GM12878 (cell line): Measurements from ENCODE around the gene CAV2. TPM values are rescaled to one million over a fixed set of nuclear protein-coding genes. Genes with fewer than 3 reads are reported as not detected.

Experiments
- ATAC-seq: fragments of 200-7000 bp; cut with Tn5 transposase; 3 replicates; pipeline ENCODE4 v1.9.1; 2020; ENCODE audit warnings: mild to moderate bottlenecking, moderate library complexity
- BruUV-seq: library from RNA; stranded (reverse); fragments of 400-500 nt; replicated peaks from 2 replicates; lab custom pipeline; 2021; lab: Mats Ljungman, UMichigan
- CTCF ChIA-PET: fragments of 300-600 bp; sonication (Branson Sonifier 250); formaldehyde crosslinking; extraction: SDS; loops from one replicate; lab custom pipeline; 2021; ENCODE audit warnings: inconsistent platforms; lab: Yijun Ruan, JAX
- POLR2A ChIA-PET: fragments of 350-600 bp; formaldehyde crosslinking; extraction: SDS; loops from one replicate; lab custom pipeline; 2021; ENCODE audit warnings: inconsistent platforms; lab: Charles Lee
- RAD21 ChIA-PET: fragments of 300-600 bp; sonication (Branson Sonifier 250); formaldehyde crosslinking; loops from one replicate; lab custom pipeline; 2023; ENCODE audit warnings: antibody characterized with exemption; ENCODE audit not compliant: unreplicated experiment; lab: Charles Lee
- SMC1A ChIA-PET: fragments of 300-600 bp; sonication (Branson Sonifier 250); formaldehyde crosslinking; loops from one replicate; lab custom pipeline; 2023; ENCODE audit not compliant: unreplicated experiment, uncharacterized antibody; lab: Charles Lee
- DNase-seq: peaks from one replicate; pipeline ENCODE4 v3.0.0-alpha.2; 2011; ENCODE audit warnings: low read depth, low spot score
- FAIRE-seq: peaks from 3 replicates; lab custom pipeline; 2011; peaks lifted over from hg19 to GRCh38; lab: Jason Lieb, UNC
- H2AFZ ChIP-seq: 2 replicates; pipeline ENCODE4 v1.6.0; 2011; ENCODE audit warnings: low read depth, low read length, control low read depth; ENCODE audit not compliant: control insufficient read depth
- H3K27ac ChIP-seq: 2 replicates; pipeline ENCODE4 v1.5.1; 2011; ENCODE audit warnings: control low read depth; ENCODE audit not compliant: control insufficient read depth, insufficient read depth
- H3K27me3 ChIP-seq, 2 experiments: replicated peaks in 1 of 2; 2 replicates each; pipeline versions ENCODE4 v1.6.0 to v1.6.1; 2011; ENCODE audit warnings: low read length in 1 of 2; ENCODE audit not compliant: control insufficient read depth in 2 of 2, insufficient read depth in 2 of 2
- H3K36me3 ChIP-seq, 2 experiments: 2 replicates each; pipeline ENCODE4 v1.5.1; 2011; ENCODE audit warnings: low read length in 1 of 2; ENCODE audit not compliant: control insufficient read depth in 2 of 2, insufficient read depth in 2 of 2
- H3K4me1 ChIP-seq: 2 replicates; pipeline ENCODE4 v1.6.1; 2011; ENCODE audit warnings: mild to moderate bottlenecking, low read length, moderate library complexity, mixed read lengths; ENCODE audit not compliant: control insufficient read depth, insufficient read depth
- H3K4me2 ChIP-seq: 2 replicates; pipeline ENCODE4 v1.6.0; 2011; ENCODE audit warnings: control low read depth; ENCODE audit not compliant: control insufficient read depth, insufficient read depth
- H3K4me3 ChIP-seq: fragments of 200-600 bp; sonication (generic); 2 replicates; pipeline ENCODE4 v1.5.1; 2016
- H3K79me2 ChIP-seq: 2 replicates; pipeline ENCODE4 v1.6.0; 2011; ENCODE audit warnings: low read length; ENCODE audit not compliant: control insufficient read depth, insufficient read depth
- H3K9ac ChIP-seq: 2 replicates; pipeline ENCODE4 v1.8.0; 2011; ENCODE audit warnings: low read length, control low read depth, mixed read lengths; ENCODE audit not compliant: control insufficient read depth, insufficient read depth
- H3K9me3 ChIP-seq: replicated peaks from 3 replicates; pipeline ENCODE4 v1.5.1; 2011; ENCODE audit warnings: mild to moderate bottlenecking, low read length; ENCODE audit not compliant: control insufficient read depth, insufficient read depth
- H4K20me1 ChIP-seq: 2 replicates; pipeline ENCODE4 v1.6.0; 2011; ENCODE audit not compliant: control insufficient read depth, insufficient read depth
- ASH2L ChIP-seq: fragments of 300-600, 200-600 bp; sonication (generic); IDR thresholded peaks from 2 replicates; pipeline ENCODE4 v1.6.1; 2017; ENCODE audit warnings: low read depth, mild to moderate bottlenecking, borderline replicate concordance
- CBX3 ChIP-seq: fragments of 200-600 bp; sonication (generic); IDR thresholded peaks from 2 replicates; pipeline ENCODE4 v1.6.1; 2016; ENCODE audit warnings: low read depth, borderline replicate concordance
- CHD2 ChIP-seq: IDR thresholded peaks from 2 replicates; pipeline ENCODE4 v1.6.1; 2011; ENCODE audit warnings: low read depth, low read length, improper control_type of control experiment, borderline replicate concordance
- ELK1 ChIP-seq: IDR thresholded peaks from 2 replicates; pipeline ENCODE4 v1.6.1; 2012; ENCODE audit warnings: low read depth, low read length, improper control_type of control experiment
- GABPA ChIP-seq: IDR thresholded peaks from 2 replicates; pipeline ENCODE4 v1.6.1; 2014; ENCODE audit warnings: antibody characterized with exemption, low read depth, mild to moderate bottlenecking, inconsistent platforms
- GATAD2B ChIP-seq: fragments of 450-650 bp; conservative IDR thresholded peaks from 2 replicates; pipeline ENCODE4 v1.6.1; 2017; ENCODE audit warnings: low read depth, mild to moderate bottlenecking, moderate library complexity
- JUNB ChIP-seq: IDR thresholded peaks from 2 replicates; pipeline ENCODE4 v1.6.1; 2016; ENCODE audit warnings: antibody characterized with exemption, mild to moderate bottlenecking
- KDM1A ChIP-seq: fragments of 200-600 bp; sonication (generic); IDR thresholded peaks from 2 replicates; pipeline ENCODE4 v1.6.1; 2016; ENCODE audit warnings: borderline replicate concordance
- MTA2 ChIP-seq: fragments of 450-650 bp; IDR thresholded peaks from 2 replicates; pipeline ENCODE4 v1.6.1; 2016; ENCODE audit warnings: low read depth, mild to moderate bottlenecking, moderate library complexity
- MXI1 ChIP-seq: fragments of 150-350 bp; IDR thresholded peaks from 2 replicates; pipeline ENCODE4 v1.6.1; 2011; ENCODE audit warnings: low read depth, mild to moderate bottlenecking, inconsistent platforms, low read length, improper control_type of control experiment
- NR2C1 ChIP-seq: fragments of 450-650 bp; IDR thresholded peaks from 2 replicates; pipeline ENCODE4 v1.6.1; 2017; ENCODE audit warnings: antibody characterized with exemption, mild to moderate bottlenecking, moderate library complexity
- PAX5 ChIP-seq: IDR thresholded peaks from 2 replicates; pipeline ENCODE4 v1.6.1; 2011; ENCODE audit warnings: low read depth, low read length, borderline replicate concordance
- RAD51 ChIP-seq: fragments of 450-650 bp; IDR thresholded peaks from 2 replicates; pipeline ENCODE4 v1.6.1; 2016; ENCODE audit warnings: moderate library complexity, mild to moderate bottlenecking, inconsistent platforms
- RELA ChIP-seq: fragments of 450-650 bp; IDR thresholded peaks from 2 replicates; pipeline ENCODE4 v1.8.0; 2014; ENCODE audit warnings: borderline replicate concordance; ENCODE audit not compliant: partially characterized antibody
- ZSCAN29 ChIP-seq: fragments of 450-650 bp; IDR thresholded peaks from 2 replicates; pipeline ENCODE4 v1.6.1; 2017; ENCODE audit warnings: mild to moderate bottlenecking, moderate library complexity
- ZZZ3 ChIP-seq: IDR thresholded peaks from 2 replicates; pipeline ENCODE4 v1.6.1; 2011; ENCODE audit warnings: low read depth; ENCODE audit not compliant: control insufficient read depth, insufficient read length
- WGBS: methylation state at CpG from one replicate; pipeline ENCODE4 v1.1.6; 2016; ENCODE audit warnings: low lambda C conversion rate; ENCODE audit not compliant: insufficient replicate concordance, insufficient coverage; ENCODE audit errors: missing lambda C conversion rate; 5-methylcytosine and 5-hydroxymethylcytosine counted together
- in situ Hi-C: fragments of 300-500 bp; cut with MboI; formaldehyde crosslinking; loops from 9 replicates; pipeline ENCODE4 v1.14.3; 2018; ENCODE audit warnings: mixed read lengths
- intact Hi-C: fragments of 100-400 bp; cut with micrococcal nuclease; formaldehyde crosslinking; loops from one replicate; pipeline ENCODE4 v1.14.2; 2022; ENCODE audit not compliant: unreplicated experiment
- polyA plus RNA-seq, 11 experiments: library from polyadenylated mRNA; depleted of rRNA in 4 of 11; unstranded in 6 of 11; stranded (reverse) in 5 of 11; fragments of >200 nt; fragmentation: Nextera tagmentation in 4 of 11; fragmentation: Illumina TruSeq in 1 of 11; extraction: Ambion mirVana in 4 of 11; extraction: Trizol in 1 of 11; gene quantifications; 1 replicate in 1 of 11; 2 replicates in 10 of 11; pipeline versions ENCODE4 v1.2.1 to v1.2.3, GENCODE V29; 2011 to 2016; ENCODE audit warnings: inconsistent platforms in 2 of 11, missing spikeins in 2 of 11, low read depth in 1 of 11
- total RNA-seq, 4 experiments: library from RNA; depleted of rRNA in 3 of 4; stranded (reverse); fragments of >200 nt in 3 of 4; fragmentation: Illumina TruSeq in 1 of 4; extraction: Trizol in 1 of 4; gene quantifications; 2 replicates each; pipeline versions ENCODE4 v1.2.1 to v1.2.3, GENCODE V29; 2013 to 2021
- TF ChIP-seq, protein P1 (sequence below), 3 experiments: IDR thresholded peaks in 2 of 3; conservative IDR thresholded peaks in 1 of 3; 2 replicates each; pipeline ENCODE4 v1.5.1; 2011; ENCODE audit warnings: low read depth in 3 of 3, low read length in 3 of 3, mild to moderate bottlenecking in 3 of 3, control low read depth in 2 of 3, moderate library complexity in 2 of 3, inconsistent platforms in 1 of 3, mixed read lengths in 1 of 3; ENCODE audit not compliant: control insufficient read depth in 2 of 3, insufficient read depth in 1 of 3; ENCODE audit errors: extremely low read depth in 1 of 3

CAV2 gene
- total and polyA plus RNA-seq, 10 of the 15 experiments (the other 5 are each of a cell fraction or from before 2014, with no cell fraction given), result 0.77 to 11.4 (median 2.5) TPM

- Histone ChIP-seq H3K9ac (no peak overlapping the region), H4K20me1 (no peaks in the 10 kb centered on the region), H3K79me2 (no peaks in the 10 kb centered on the region), H3K9me3 (peaks cover 1% of the 10 kb centered on the region; the same call in 2 of the 3 replicates), H3K36me3 (no peaks in the 10 kb centered on the region), H2AFZ (no peak overlapping the region), H3K27me3 (no peaks in the 10 kb centered on the region; a peak in 1 of 4 replicates), H3K4me2 (no peak overlapping the region), H3K4me3 (no peak overlapping the region), H3K4me1 (peaks cover 1% of the 10 kb centered on the region; the same call in 1 of the 2 replicates), H3K27ac (no peak overlapping the region)
- intact Hi-C loops, result no loop called here
- POLR2A ChIA-PET, result no interaction called here
- in situ Hi-C loops, result no loop called here
- TF ChIP-seq GATAD2B, result no peak
- TF ChIP-seq PAX5, result no peak
- TF ChIP-seq KDM1A, result no peak
- no peak for TF ChIP-seq ZSCAN29
- no peak for TF ChIP-seq MXI1
- no peak for TF ChIP-seq ASH2L
- TF ChIP-seq ZZZ3, result no peak
- no peak for TF ChIP-seq RAD51
- no peak for TF ChIP-seq MTA2
- TF ChIP-seq RELA, result no peak
- no peak for TF ChIP-seq CHD2
- TF ChIP-seq GABPA, result no peak
- no peak for TF ChIP-seq CBX3
- no peak for TF ChIP-seq NR2C1
- no peak for TF ChIP-seq JUNB
- no peak for TF ChIP-seq ELK1
- TF ChIP-seq, protein P1, sequence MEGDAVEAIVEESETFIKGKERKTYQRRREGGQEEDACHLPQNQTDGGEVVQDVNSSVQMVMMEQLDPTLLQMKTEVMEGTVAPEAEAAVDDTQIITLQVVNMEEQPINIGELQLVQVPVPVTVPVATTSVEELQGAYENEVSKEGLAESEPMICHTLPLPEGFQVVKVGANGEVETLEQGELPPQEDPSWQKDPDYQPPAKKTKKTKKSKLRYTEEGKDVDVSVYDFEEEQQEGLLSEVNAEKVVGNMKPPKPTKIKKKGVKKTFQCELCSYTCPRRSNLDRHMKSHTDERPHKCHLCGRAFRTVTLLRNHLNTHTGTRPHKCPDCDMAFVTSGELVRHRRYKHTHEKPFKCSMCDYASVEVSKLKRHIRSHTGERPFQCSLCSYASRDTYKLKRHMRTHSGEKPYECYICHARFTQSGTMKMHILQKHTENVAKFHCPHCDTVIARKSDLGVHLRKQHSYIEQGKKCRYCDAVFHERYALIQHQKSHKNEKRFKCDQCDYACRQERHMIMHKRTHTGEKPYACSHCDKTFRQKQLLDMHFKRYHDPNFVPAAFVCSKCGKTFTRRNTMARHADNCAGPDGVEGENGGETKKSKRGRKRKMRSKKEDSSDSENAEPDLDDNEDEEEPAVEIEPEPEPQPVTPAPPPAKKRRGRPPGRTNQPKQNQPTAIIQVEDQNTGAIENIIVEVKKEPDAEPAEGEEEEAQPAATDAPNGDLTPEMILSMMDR (IDR thresholded peaks at IDR 0.05 in 2 of 3, conservative IDR thresholded peaks at IDR 0.05 in 1 of 3; ENCODE audit: control insufficient read depth in 2 of 3, extremely low read depth in 1 of 3, insufficient read depth in 1 of 3, low read depth in 3 of 3, low read length in 3 of 3), result no peak
- RAD21 ChIA-PET, result no interaction called here
- WGBS, result 0% methylated on average over 1 of the region's 1 CpG
- ATAC-seq (no peak), FAIRE-seq (no peak), DNase-seq (no peak)
- CTCF ChIA-PET, result interaction anchor here (1.2 kb wide), 1 partner anchor 9 kb away, joined by 3 read pairs; no protein-coding TSS in a partner anchor
- BruUV-seq, result no TSS peak
- SMC1A ChIA-PET, result no interaction called here
Observed at GRCh38 chr7:116535416-116535815, 35.9 kb downstream of the CAV2 start.
